OCI-LY3 (cell line): Measurements from ENCODE around the gene PCNX1.

Experiments used
- H2AFZ ChIP-seq: fragments of 200-600, 300-600 bp; shearing (Covaris generic); 2 replicates; pipeline ENCODE4 v1.6.0; 2014; ENCODE audit warnings: antibody characterized with exemption, low read depth, low read length
- H3K27ac ChIP-seq: fragments of 200-600, 300-600 bp; sonication (generic); 2 replicates; pipeline ENCODE4 v1.5.1; 2014; ENCODE audit warnings: mild to moderate bottlenecking, low read length, moderate library complexity, mixed read lengths
- H3K27me3 ChIP-seq: fragments of 200-600, 300-600 bp; sonication (generic); 2 replicates; pipeline ENCODE4 v1.6.1; 2014; ENCODE audit warnings: low read depth, low read length, mixed read lengths
- H3K36me3 ChIP-seq: fragments of 200-600, 300-600 bp; sonication (generic); replicated peaks from 2 replicates; pipeline ENCODE3; 2014; ENCODE audit warnings: low read depth, low read length, mixed read lengths
- H3K4me1 ChIP-seq: fragments of 300-600, 200-600 bp; sonication (generic); 2 replicates; pipeline ENCODE4 v1.6.1; 2014; ENCODE audit warnings: low read length, mixed read lengths
- H3K4me2 ChIP-seq: fragments of 200-600, 300-600 bp; sonication (generic); 2 replicates; pipeline ENCODE4 v1.6.1; 2014; ENCODE audit warnings: low read length, mixed read lengths
- H3K4me3 ChIP-seq: fragments of 300-600, 200-600 bp; sonication (generic); 2 replicates; pipeline ENCODE4 v1.5.1; 2014; ENCODE audit warnings: antibody characterized with exemption, mild to moderate bottlenecking, low read length, moderate library complexity
- H3K79me2 ChIP-seq: fragments of 300-600, 200-600 bp; shearing (Covaris generic); 2 replicates; pipeline ENCODE4 v1.6.1; 2014; ENCODE audit warnings: mild to moderate bottlenecking, low read length, mixed read lengths
- H3K9ac ChIP-seq: fragments of 300-600, 200-600 bp; shearing (Covaris generic); 2 replicates; pipeline ENCODE4 v1.6.0; 2014; ENCODE audit warnings: mild to moderate bottlenecking, low read length, moderate library complexity
- H3K9me3 ChIP-seq: fragments of 200-600, 300-600 bp; shearing (Covaris generic); 2 replicates; pipeline ENCODE4 v1.6.1; 2014; ENCODE audit warnings: low read length, mixed read lengths; ENCODE audit not compliant: insufficient read depth
- H4K20me1 ChIP-seq: fragments of 200-600, 300-600 bp; sonication (generic); 2 replicates; pipeline ENCODE4 v1.6.1; 2016; ENCODE audit warnings: low read length, mixed read lengths; ENCODE audit not compliant: insufficient read depth
- CTCF ChIP-seq: fragments of 200-600, 300-600 bp; sonication (generic); IDR thresholded peaks from 2 replicates; pipeline ENCODE4 v1.5.1; 2014; ENCODE audit warnings: antibody characterized with exemption, low read length, low read depth
- EZH2phosphoT487 ChIP-seq: fragments of 200-600 bp; shearing (Covaris generic); IDR thresholded peaks from 2 replicates; pipeline ENCODE4 v1.6.1; 2018; ENCODE audit warnings: antibody characterized with exemption, mixed run types, low read depth

Gene PCNX1

GRCh38 chr14:70964492-70964891 lies 57.2 kb downstream of the PCNX1 start:
- TF ChIP-seq EZH2phosphoT487 (no peak), CTCF (no peak)
- no peaks in the 10 kb centered on the region for H3K27me3 ChIP-seq
- no peaks in the 10 kb centered on the region for H3K9me3 ChIP-seq
- no peak overlapping the region for H2AFZ ChIP-seq
- no peaks in the 10 kb centered on the region for H4K20me1 ChIP-seq
- no peaks in the 10 kb centered on the region for H3K4me1 ChIP-seq
- no peak overlapping the region for H3K9ac ChIP-seq
- H3K79me2 ChIP-seq, result no peaks in the 10 kb centered on the region
- H3K4me2 ChIP-seq, result no peak overlapping the region
- no peak overlapping the region for H3K27ac ChIP-seq
- no peak overlapping the region for H3K4me3 ChIP-seq
- peaks cover 11% of the 10 kb centered on the region for H3K36me3 ChIP-seq

GRCh38 chr14:70971560-70971959 lies 64.3 kb downstream of the PCNX1 start:
- Histone ChIP-seq H3K27me3 (no peaks in the 10 kb centered on the region), H3K27ac (no peak overlapping the region), H3K4me1 (no peaks in the 10 kb centered on the region), H3K9me3 (no peaks in the 10 kb centered on the region), H4K20me1 (0 out of 2 replicates have a peak, but pooled peaks cover 6% of the 10 kb centered on the region), H3K4me3 (no peak overlapping the region), H3K9ac (no peak overlapping the region), H2AFZ (no peak overlapping the region), H3K79me2 (no peaks in the 10 kb centered on the region), H3K4me2 (no peak overlapping the region), H3K36me3 (peaks cover 4% of the 10 kb centered on the region)
- TF ChIP-seq EZH2phosphoT487 (no peak), CTCF (no peak)

- no peak overlapping the region for H3K4me2 ChIP-seq
- no peaks in the 10 kb centered on the region for H3K27me3 ChIP-seq
- H3K9me3 ChIP-seq, result no peaks in the 10 kb centered on the region
- H3K36me3 ChIP-seq, result peaks cover 5% of the 10 kb centered on the region
- H3K9ac ChIP-seq, result no peak overlapping the region
- H4K20me1 ChIP-seq, result 0 out of 2 replicates have a peak, but pooled peaks cover 6% of the 10 kb centered on the region
- no peak overlapping the region for H3K4me3 ChIP-seq
- no peaks in the 10 kb centered on the region for H3K4me1 ChIP-seq
- no peak overlapping the region for H2AFZ ChIP-seq
- H3K79me2 ChIP-seq, result no peaks in the 10 kb centered on the region
- H3K27ac ChIP-seq, result no peak overlapping the region
- TF ChIP-seq EZH2phosphoT487 (no peak), CTCF (peak; percentile 94)
Measured at GRCh38 chr14:70972107-70972976, 65.1 kb downstream of the PCNX1 start.

GRCh38 chr14:70976591-70976990 lies 69.3 kb downstream of the PCNX1 start:
- Histone ChIP-seq H2AFZ (no peak overlapping the region), H3K9ac (no peak overlapping the region), H3K36me3 (peaks cover 14% of the 10 kb centered on the region), H4K20me1 (0 out of 2 replicates have a peak, but pooled peaks cover 6% of the 10 kb centered on the region), H3K9me3 (no peaks in the 10 kb centered on the region), H3K27ac (no peak overlapping the region), H3K79me2 (no peaks in the 10 kb centered on the region), H3K27me3 (no peaks in the 10 kb centered on the region), H3K4me3 (no peak overlapping the region), H3K4me1 (no peaks in the 10 kb centered on the region), H3K4me2 (no peak overlapping the region)
- TF ChIP-seq CTCF (no peak), EZH2phosphoT487 (no peak)
